Esophagus squamous epithelium (tissue), 5 donors: ENCODE measurements around the gene ARSI. TPM values are rescaled to one million over a fixed set of nuclear protein-coding genes. Genes with fewer than 3 reads are reported as not detected.

Experiments
- DNase-seq: peaks from one replicate; lab custom pipeline; 2025; lab: John Stamatoyannopoulos, UW
- H3K27ac ChIP-seq, 4 donors: fragments of 200-600 bp; sonication (generic); one replicate each; pipeline ENCODE4 v1.5.1; 2016 to 2019; ENCODE audit warnings: mild to moderate bottlenecking in 1 of 4
- H3K27me3 ChIP-seq, 4 donors: fragments of 200-600 bp; sonication (generic); 1 replicate in 3 of 4; 2 replicates in 1 of 4; pipeline versions ENCODE4 v1.5.1 to v1.6.0; 2017 to 2021; ENCODE audit warnings: antibody characterized with exemption in 1 of 4
- H3K36me3 ChIP-seq, 3 donors: fragments of 200-600 bp; sonication (generic); one replicate each; pipeline ENCODE4 v1.5.1; 2016 to 2019
- H3K4me1 ChIP-seq, 3 donors: fragments of 200-600 bp; sonication (generic); one replicate each; pipeline ENCODE4 v1.5.1; 2017 to 2019
- H3K4me3 ChIP-seq, 4 donors: fragments of 200-600 bp; sonication (generic); 1 replicate in 3 of 4; 2 replicates in 1 of 4; pipeline ENCODE4 v1.5.1; 2016 to 2019; ENCODE audit warnings: mild to moderate bottlenecking in 2 of 4, moderate library complexity in 1 of 4
- H3K9me3 ChIP-seq, 3 donors: fragments of 200-600 bp; sonication (generic); one replicate each; pipeline ENCODE4 v1.5.1; 2016 to 2019
- POLR2A ChIP-seq, 4 donors: fragments of 450-650 bp; IDR thresholded peaks; one replicate each; pipeline ENCODE4 v1.6.1; 2017; ENCODE audit warnings: antibody characterized with exemption in 4 of 4, mild to moderate bottlenecking in 4 of 4, moderate library complexity in 3 of 4
- WGBS, 2 donors: methylation state at CpG; one replicate each; pipeline ENCODE4 v1.1.5; 2018; 5-methylcytosine and 5-hydroxymethylcytosine counted together
- intact Hi-C: fragments of 100-400 bp; cut with DNase I; formaldehyde crosslinking; loops from one replicate; pipeline ENCODE4 v1.15.0; 2022
- total RNA-seq, 4 donors: library from RNA; depleted of rRNA; stranded (reverse); fragments of >200 nt; gene quantifications; one replicate each; pipeline ENCODE4 v1.1.0, GENCODE V29; 2016
- TF ChIP-seq, protein P1 (sequence below), 6 experiments: fragments of 450-650 bp in 4 of 6; fragments of 200-600 bp in 2 of 6; sonication (generic) in 2 of 6; IDR thresholded peaks; one replicate each; pipeline ENCODE4 v1.5.1; 2016 to 2019; ENCODE audit warnings: antibody characterized with exemption in 6 of 6, mild to moderate bottlenecking in 4 of 6, moderate library complexity in 4 of 6
- donor health status: DM: yes; HTN: yes; CAD: no.

Gene ARSI
- total RNA-seq, 4 donors from 2014 or later = 2.1 to 7.2 (median 5.1) TPM

DNA sequence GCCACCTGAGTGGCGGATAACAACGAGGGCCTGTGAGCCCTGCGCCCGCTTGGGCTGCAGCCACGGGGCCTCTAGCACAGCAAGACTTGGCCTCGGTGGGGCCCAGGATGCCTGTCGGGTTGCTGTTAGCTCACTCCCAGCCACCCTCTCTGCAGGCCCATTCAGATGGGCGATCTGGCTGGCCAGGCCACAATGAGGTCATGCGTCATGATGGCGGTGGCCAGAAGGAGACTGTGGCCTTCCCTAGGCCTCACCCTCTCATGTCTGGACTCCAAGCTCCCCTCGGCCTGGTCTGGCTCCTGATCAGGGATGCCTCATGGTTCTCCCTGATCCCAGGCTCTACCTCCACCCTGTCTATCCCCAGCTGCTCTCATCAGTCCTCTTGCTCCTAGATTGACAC, 35.8 kb upstream of the ARSI start:
- H3K4me1 ChIP-seq = no peaks in the 10 kb centered on the region
- H3K36me3 ChIP-seq = no peaks in the 10 kb centered on the region
- no peaks in the 10 kb centered on the region for H3K27me3 ChIP-seq
- intact Hi-C loops = no loop called here
- H3K9me3 ChIP-seq = no peaks in the 10 kb centered on the region
- 91 to 100% methylated on average over 3 to 4 of the region's 11 CpGs for WGBS, 2 donors
- H3K4me3 ChIP-seq = no peak overlapping the region
- no peak overlapping the region for H3K27ac ChIP-seq
- no peak for DNase-seq
- TF ChIP-seq, protein P1, sequence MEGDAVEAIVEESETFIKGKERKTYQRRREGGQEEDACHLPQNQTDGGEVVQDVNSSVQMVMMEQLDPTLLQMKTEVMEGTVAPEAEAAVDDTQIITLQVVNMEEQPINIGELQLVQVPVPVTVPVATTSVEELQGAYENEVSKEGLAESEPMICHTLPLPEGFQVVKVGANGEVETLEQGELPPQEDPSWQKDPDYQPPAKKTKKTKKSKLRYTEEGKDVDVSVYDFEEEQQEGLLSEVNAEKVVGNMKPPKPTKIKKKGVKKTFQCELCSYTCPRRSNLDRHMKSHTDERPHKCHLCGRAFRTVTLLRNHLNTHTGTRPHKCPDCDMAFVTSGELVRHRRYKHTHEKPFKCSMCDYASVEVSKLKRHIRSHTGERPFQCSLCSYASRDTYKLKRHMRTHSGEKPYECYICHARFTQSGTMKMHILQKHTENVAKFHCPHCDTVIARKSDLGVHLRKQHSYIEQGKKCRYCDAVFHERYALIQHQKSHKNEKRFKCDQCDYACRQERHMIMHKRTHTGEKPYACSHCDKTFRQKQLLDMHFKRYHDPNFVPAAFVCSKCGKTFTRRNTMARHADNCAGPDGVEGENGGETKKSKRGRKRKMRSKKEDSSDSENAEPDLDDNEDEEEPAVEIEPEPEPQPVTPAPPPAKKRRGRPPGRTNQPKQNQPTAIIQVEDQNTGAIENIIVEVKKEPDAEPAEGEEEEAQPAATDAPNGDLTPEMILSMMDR (IDR thresholded peaks at IDR 0.05) = no peak
- TF ChIP-seq POLR2A (IDR thresholded peaks at IDR 0.05) = no peak

DNA sequence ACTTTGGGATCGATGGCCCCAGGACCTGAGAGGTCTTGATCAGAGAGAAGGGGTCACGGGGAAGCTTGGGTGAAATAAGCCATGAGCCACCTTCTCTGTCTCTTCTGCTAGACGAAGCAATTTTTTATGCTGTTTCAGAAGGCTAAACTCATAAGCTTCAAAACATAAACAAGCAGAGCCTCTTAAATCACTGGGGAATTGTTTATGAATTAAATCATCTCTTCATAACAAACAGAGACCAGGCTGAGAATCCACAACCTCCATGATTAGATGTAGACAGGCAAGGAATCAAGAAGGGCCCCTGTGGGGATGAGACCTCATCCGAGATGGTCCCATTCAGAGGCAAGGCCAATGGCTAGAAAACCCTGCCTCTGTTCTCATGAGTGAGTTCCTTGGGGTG, 33.1 kb upstream of the ARSI start:
- intact Hi-C loops = no loop called here
- WGBS, 2 donors = 64 to 67% methylated on average over 4 of the region's 4 CpGs
- Histone ChIP-seq H3K4me1 (no peaks in the 10 kb centered on the region), H3K27me3 (no peaks in the 10 kb centered on the region), H3K4me3 (no peak overlapping the region), H3K27ac (no peak overlapping the region), H3K9me3 (no peaks in the 10 kb centered on the region), H3K36me3 (no peaks in the 10 kb centered on the region)
- DNase-seq = no peak
- no peak for TF ChIP-seq POLR2A (IDR thresholded peaks at IDR 0.05)
- TF ChIP-seq, protein P1 (IDR thresholded peaks at IDR 0.05) = no peak

DNA sequence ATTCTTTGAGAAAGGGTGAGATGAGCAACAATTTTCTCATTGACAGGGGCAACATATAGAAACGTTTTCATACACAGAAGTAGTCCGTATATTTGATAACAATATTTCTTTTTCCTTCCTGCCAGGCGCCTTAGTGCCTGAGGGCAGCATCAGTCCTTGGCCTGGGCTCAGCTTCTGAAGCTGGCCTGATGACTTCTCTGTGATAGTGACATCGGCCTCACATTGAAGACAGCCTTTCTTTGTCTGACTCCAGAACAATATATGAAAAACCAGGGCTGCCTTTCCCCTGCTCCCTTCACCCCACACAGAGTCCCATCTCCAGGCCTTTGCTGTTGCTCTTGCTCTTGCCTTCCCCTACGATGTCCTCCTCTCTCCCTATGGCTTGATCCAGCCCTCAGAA, 30.7 kb upstream of the ARSI start:
- Histone ChIP-seq H3K9me3 (no peaks in the 10 kb centered on the region), H3K4me3 (no peak overlapping the region), H3K36me3 (no peaks in the 10 kb centered on the region), H3K4me1 (no peaks in the 10 kb centered on the region), H3K27ac (no peak overlapping the region), H3K27me3 (no peaks in the 10 kb centered on the region)
- TF ChIP-seq POLR2A (IDR thresholded peaks at IDR 0.05) = no peak
- TF ChIP-seq, protein P1 (IDR thresholded peaks at IDR 0.05) = no peak
- intact Hi-C loops = no loop called here
- 67 to 77% methylated on average over 5 of the region's 5 CpGs for WGBS, 2 donors
- no peak for DNase-seq

DNA sequence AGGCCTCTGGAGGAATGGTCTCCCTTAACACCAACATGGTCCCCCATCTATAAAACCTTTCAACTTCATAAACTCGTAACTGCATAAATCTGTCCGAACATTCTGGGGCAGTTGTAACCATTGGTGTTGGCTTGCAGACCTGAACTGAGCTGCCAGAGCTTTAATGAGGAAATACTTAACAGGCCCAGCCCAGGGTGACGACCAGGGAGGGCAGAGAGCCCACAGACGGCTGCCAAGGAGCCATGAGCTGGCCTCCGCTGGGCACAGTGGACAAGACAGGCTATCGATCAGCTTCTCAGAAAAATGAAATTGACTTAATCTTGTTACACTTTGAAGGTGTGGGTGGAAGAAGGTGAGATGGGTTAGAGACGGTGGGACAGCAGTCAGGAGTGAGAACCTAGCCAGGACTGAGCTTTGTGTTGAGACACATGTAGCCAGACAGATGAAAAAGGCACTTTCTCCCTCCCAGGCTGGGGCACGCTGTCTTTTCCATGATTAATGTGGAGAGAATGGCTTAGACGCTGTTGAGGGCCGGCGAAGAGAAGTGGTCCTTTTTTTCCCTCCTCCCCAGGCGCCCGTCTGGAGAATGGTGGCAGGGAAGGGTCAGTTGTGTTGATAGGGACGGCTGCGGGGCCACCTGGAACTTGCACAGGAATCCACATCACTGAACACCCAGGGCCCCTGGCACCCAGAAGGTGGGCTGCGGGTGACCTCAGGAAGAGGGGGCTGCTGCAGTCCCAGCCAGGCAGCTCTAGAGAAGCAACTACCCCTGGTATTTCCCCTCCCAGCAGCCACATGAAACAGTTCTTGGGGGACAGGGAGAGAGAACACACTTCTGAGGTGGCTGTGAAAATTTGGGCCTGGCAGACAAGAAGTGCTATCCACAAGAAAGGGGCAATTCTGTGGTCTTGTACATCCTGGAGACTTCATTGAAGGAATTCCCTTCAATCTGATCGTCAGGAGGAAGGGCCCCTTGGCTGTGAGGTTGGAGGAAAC, 27.5 kb upstream of the ARSI start:
- Histone ChIP-seq H3K4me3 (no peak overlapping the region), H3K9me3 (no peaks in the 10 kb centered on the region), H3K36me3 (no peaks in the 10 kb centered on the region), H3K4me1 (no peaks in the 10 kb centered on the region), H3K27me3 (no peaks in the 10 kb centered on the region), H3K27ac (no peak overlapping the region)
- 59 to 74% methylated on average over 5 to 13 of the region's 17 CpGs for WGBS, 2 donors
- TF ChIP-seq, protein P1 (IDR thresholded peaks at IDR 0.05) = no peak
- TF ChIP-seq POLR2A (IDR thresholded peaks at IDR 0.05) = no peak
- intact Hi-C loops = no loop called here
- no peak for DNase-seq

DNA sequence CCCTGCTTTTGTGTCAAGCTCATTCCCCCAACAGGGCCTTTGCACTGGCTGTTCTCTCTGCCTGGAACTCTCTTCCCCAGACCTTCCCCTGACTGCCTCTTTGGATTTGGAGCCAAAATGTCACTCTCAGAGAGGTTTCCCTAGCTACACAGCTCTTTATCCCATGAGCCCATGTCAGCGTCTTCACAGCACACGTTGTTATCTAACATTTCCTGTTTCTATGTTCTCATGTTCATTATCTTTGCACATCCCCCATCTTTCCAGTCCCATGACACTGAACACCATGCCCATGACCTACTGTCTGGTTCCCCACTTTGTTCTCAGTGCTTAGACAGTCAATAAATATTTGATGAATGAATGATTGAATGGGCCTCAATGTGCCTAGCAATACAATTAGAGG, 26.3 kb upstream of the ARSI start:
- Histone ChIP-seq H3K4me1 (no peaks in the 10 kb centered on the region), H3K9me3 (no peaks in the 10 kb centered on the region), H3K27me3 (no peaks in the 10 kb centered on the region), H3K36me3 (no peaks in the 10 kb centered on the region), H3K4me3 (no peak overlapping the region), H3K27ac (peak overlapping the region in 1 of 4 donors; percentile 17)
- no peak for DNase-seq
- TF ChIP-seq, protein P1 (IDR thresholded peaks at IDR 0.05) = no peak
- TF ChIP-seq POLR2A (IDR thresholded peaks at IDR 0.05) = no peak
- WGBS, 2 donors = 61 to 71% methylated on average over 2 of the region's 2 CpGs
- intact Hi-C loops = no loop called here
